Measurements from ENCODE around the gene GPR157. TPM values are rescaled to one million over a fixed set of nuclear protein-coding genes. Genes with fewer than 3 reads are reported as not detected.
"Not testable (repeated sequence)": the region's sequence is repeated elsewhere in the genome, so short reads cannot be mapped to it uniquely, and the experiment has no call there.

GPR157 gene
- total and polyA plus RNA-seq, 2 experiments from 2014 or later: 10.2 to 17.4 TPM

DNA sequence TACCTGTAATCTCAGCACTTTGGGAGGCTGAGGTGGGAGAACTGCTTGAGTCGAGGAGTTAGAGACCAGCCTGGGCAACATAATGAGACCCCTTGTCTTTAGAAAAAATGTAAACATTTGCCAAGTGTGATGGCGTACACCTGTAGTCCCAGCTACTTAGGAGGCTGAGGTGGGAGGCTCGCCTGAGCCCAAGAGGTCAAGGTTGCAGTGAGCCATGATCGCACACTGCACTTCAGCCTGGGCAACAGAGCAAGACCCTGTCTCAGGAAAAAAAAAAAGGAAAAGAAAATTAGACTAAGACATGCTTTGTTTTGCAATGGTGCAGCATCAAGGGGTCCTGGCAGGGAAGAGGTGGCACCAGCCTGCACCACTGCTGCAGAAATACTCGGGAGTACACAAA, 16.8 kb upstream of the GPR157 start:
- Histone ChIP-seq H3K9me3 (ENCODE audit: low read depth) (no peaks in the 10 kb centered on the region), H3K4me3 (no peak overlapping the region), H3K36me3 (no peaks in the 10 kb centered on the region), H3K27ac (no peak overlapping the region), H3K4me1 (ENCODE audit: low read depth) (peaks cover 7% of the 10 kb centered on the region), H3K27me3 (no peaks in the 10 kb centered on the region)
- DNase-seq (ENCODE audit: low read depth in 1 of 2, low spot score in 1 of 2): no peak
- TF ChIP-seq, protein P1, sequence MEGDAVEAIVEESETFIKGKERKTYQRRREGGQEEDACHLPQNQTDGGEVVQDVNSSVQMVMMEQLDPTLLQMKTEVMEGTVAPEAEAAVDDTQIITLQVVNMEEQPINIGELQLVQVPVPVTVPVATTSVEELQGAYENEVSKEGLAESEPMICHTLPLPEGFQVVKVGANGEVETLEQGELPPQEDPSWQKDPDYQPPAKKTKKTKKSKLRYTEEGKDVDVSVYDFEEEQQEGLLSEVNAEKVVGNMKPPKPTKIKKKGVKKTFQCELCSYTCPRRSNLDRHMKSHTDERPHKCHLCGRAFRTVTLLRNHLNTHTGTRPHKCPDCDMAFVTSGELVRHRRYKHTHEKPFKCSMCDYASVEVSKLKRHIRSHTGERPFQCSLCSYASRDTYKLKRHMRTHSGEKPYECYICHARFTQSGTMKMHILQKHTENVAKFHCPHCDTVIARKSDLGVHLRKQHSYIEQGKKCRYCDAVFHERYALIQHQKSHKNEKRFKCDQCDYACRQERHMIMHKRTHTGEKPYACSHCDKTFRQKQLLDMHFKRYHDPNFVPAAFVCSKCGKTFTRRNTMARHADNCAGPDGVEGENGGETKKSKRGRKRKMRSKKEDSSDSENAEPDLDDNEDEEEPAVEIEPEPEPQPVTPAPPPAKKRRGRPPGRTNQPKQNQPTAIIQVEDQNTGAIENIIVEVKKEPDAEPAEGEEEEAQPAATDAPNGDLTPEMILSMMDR (IDR thresholded peaks at IDR 0.05; ENCODE audit: low read depth, low read length): no peak

DNA sequence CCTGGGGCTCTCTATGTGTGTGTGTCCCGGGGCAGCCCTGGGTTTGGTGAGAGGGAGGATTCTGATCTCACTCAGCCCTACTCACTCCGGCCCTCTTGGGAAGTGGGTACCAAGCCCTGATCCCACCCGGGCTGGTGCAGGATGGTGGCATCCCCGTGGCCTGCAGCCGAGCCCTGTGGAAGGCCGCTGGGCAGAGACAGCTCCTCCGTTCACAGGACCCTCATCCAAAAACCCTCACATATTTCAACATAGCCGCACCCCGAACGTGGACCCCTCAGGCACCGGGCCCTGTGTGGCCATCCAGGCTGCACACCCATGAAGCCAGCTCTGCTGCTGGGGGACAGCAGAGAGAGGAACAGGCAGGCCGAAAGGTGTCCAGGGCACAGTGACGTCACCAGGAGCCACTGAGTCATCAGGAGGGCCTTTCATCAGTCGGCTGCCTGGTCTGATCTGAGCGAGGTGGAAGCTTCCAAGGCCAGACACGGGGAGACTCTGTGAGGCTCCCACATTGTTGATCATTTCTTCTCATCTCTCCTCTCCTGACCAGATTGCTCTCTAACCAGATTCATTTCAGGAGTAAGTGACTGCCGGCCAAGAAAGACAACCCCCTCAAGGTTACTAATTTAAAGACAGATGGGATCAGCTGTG, 16.2 kb upstream of the GPR157 start:
- H3K27ac ChIP-seq: no peak overlapping the region
- H3K4me3 ChIP-seq: no peak overlapping the region
- TF ChIP-seq, protein P1 (IDR thresholded peaks at IDR 0.05; ENCODE audit: low read depth, low read length): no peak
- no peaks in the 10 kb centered on the region for H3K9me3 ChIP-seq (ENCODE audit: low read depth)
- H3K4me1 ChIP-seq (ENCODE audit: low read depth): peaks cover 7% of the 10 kb centered on the region
- no peaks in the 10 kb centered on the region for H3K36me3 ChIP-seq
- H3K27me3 ChIP-seq: no peaks in the 10 kb centered on the region
- DNase-seq (ENCODE audit: low read depth in 1 of 2, low spot score in 1 of 2): peak in 1 of 2 donors; percentile 51

DNA sequence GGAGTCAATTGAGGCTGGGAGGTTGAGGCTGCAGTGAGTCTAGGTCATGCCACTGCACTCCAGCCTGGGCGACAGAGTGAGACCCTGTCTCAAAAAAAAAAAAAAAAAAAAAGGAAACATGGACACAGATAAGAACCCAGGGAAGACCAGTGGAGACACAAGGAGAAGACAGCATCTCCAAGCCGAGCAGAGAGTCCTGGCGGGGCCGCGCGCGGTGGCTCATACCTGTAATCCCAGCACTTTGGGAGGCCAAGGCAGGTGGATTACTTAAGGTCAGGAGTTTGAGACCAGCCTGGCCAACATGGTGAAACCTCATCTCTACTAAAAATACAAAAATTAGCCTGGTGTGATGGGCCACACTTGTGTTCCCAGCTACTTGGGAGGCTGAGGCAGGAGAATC, 15.6 kb upstream of the GPR157 start:
- H3K27me3 ChIP-seq; DNase-seq (ENCODE audit: low read depth in 1 of 2, low spot score in 1 of 2); H3K4me1 ChIP-seq (ENCODE audit: low read depth); H3K9me3 ChIP-seq (ENCODE audit: low read depth); H3K4me3 ChIP-seq; H3K27ac ChIP-seq; H3K36me3 ChIP-seq: not testable (repeated sequence)

DNA sequence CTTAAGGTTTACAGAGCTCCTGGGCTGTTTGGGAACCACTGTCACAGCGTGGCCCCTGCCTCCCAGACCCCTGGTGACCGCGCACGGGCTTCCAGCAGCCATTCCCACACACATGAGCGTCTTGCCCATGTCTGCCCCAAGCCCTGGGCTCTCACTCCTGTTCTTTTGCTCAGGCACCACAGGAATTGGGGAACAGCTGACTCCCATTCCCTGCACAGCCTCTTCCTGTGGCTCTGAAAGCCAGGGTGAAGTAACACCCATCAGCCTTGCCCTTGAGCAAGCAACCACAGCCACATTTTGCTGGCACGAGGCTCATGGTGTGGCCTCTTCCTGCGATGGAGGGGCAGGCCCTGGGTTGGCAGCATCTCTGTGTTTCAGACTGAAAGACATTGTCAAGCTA, 14.3 kb upstream of the GPR157 start:
- peak in 1 of 2 donors; percentile 86 for DNase-seq (ENCODE audit: low read depth in 1 of 2, low spot score in 1 of 2)
- Histone ChIP-seq H3K27ac (no peak overlapping the region), H3K27me3 (no peaks in the 10 kb centered on the region), H3K9me3 (ENCODE audit: low read depth) (no peaks in the 10 kb centered on the region), H3K36me3 (no peaks in the 10 kb centered on the region), H3K4me1 (ENCODE audit: low read depth) (no peaks in the 10 kb centered on the region), H3K4me3 (no peak overlapping the region)
- TF ChIP-seq, protein P1 (IDR thresholded peaks at IDR 0.05; ENCODE audit: low read depth, low read length): no peak

DNA sequence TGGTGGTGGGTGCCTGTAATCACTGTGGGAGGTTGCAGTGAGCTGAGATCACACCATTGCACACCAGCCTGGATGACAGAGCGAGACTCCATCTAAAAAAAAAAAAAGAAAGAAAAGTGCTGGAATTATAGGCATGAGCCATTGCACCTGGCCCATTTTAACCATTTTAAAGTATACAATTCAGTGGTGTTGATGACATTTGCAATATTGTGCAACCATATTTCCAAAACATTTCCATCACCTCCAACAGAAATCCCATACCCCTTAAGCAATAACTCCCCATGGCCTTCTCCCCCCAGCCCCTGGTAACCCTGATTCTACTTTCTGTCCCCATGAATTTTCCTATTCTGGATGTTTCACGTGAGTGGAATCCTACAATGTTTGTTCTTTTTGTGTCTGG, 11.0 kb upstream of the GPR157 start:
- no peak overlapping the region for H3K4me3 ChIP-seq
- no peaks in the 10 kb centered on the region for H3K9me3 ChIP-seq (ENCODE audit: low read depth)
- TF ChIP-seq, protein P1 (IDR thresholded peaks at IDR 0.05; ENCODE audit: low read depth, low read length): no peak
- H3K4me1 ChIP-seq (ENCODE audit: low read depth): peaks cover under 1% of the 10 kb centered on the region
- no peaks in the 10 kb centered on the region for H3K36me3 ChIP-seq
- no peaks in the 10 kb centered on the region for H3K27me3 ChIP-seq
- H3K27ac ChIP-seq: no peak overlapping the region
- no peak for DNase-seq (ENCODE audit: low read depth in 1 of 2, low spot score in 1 of 2)

DNA sequence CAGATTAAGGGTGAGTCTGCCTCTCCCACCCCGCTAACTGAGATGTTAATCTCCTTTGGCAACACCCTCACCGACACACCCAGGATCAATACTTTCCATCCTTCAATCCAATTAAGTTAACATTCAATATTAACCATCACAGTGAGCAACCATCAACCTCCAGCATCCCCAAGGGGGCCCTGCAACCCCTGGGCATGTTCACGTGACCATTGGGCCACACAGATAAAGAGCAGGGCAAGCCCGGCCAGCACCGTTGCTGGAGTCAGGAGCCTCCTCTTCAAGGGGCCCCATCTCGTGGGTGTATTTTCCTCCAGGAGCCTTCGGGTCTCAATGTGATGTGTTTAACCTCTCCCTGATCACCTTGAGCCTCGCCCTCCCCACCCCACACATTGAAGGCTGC, 8.0 kb upstream of the GPR157 start:
- H3K27ac ChIP-seq: no peak overlapping the region
- DNase-seq (ENCODE audit: low read depth in 1 of 2, low spot score in 1 of 2): no peak
- no peaks in the 10 kb centered on the region for H3K9me3 ChIP-seq (ENCODE audit: low read depth)

More for the DNA sequence above, 8.0 kb upstream of the GPR157 start:
- TF ChIP-seq, protein P1 (IDR thresholded peaks at IDR 0.05; ENCODE audit: low read depth, low read length): no peak
- no peaks in the 10 kb centered on the region for H3K36me3 ChIP-seq
- no peak overlapping the region for H3K4me3 ChIP-seq
- peaks cover 9% of the 10 kb centered on the region for H3K4me1 ChIP-seq (ENCODE audit: low read depth)
- no peaks in the 10 kb centered on the region for H3K27me3 ChIP-seq
